HepG2 (cell line): ENCODE data around the gene SEC14L2. TPM values are rescaled to one million over a fixed set of nuclear protein-coding genes. Genes with fewer than 3 reads are reported as not detected.

Experiments used
- ATAC-seq: fragments of 200-7000 bp; cut with Tn5 transposase; 3 replicates; pipeline ENCODE4 v1.9.1; 2020; ENCODE audit warnings: mild to moderate bottlenecking, moderate library complexity
- BruUV-seq: library from RNA; stranded (reverse); fragments of 400-500 nt; replicated peaks from 2 replicates; lab custom pipeline; 2021; lab: Mats Ljungman, UMichigan
- CTCF ChIA-PET: fragments of 300-600 bp; formaldehyde crosslinking; extraction: SDS; loops from one replicate; lab custom pipeline; 2021; ENCODE audit warnings: low total read pairs, inconsistent platforms, low intra/inter-chr PET ratio; lab: Yijun Ruan, JAX
- POLR2A ChIA-PET: fragments of 350-600 bp; sonication (Branson Sonifier 250); formaldehyde crosslinking; loops from one replicate; lab custom pipeline; 2020; ENCODE audit warnings: antibody characterized with exemption, inconsistent platforms; lab: Yijun Ruan, JAX
- DNase-seq: peaks from one replicate; pipeline ENCODE4 v3.0.0-alpha.2; 2015; ENCODE audit warnings: low spot score
- FAIRE-seq: peaks from 3 replicates; lab custom pipeline; 2011; peaks lifted over from hg19 to GRCh38; lab: Jason Lieb, UNC
- H2AFZ ChIP-seq: one replicate; pipeline ENCODE4 v1.6.1; 2011; ENCODE audit warnings: low read length, inconsistent platforms
- H3K27ac ChIP-seq: fragments of 300-600 bp; 3 replicates; pipeline ENCODE4 v1.8.0; 2011; ENCODE audit warnings: mixed run types, mild to moderate bottlenecking, mixed read lengths, low read length, inconsistent platforms; ENCODE audit not compliant: insufficient read depth; ENCODE audit errors: extremely low read length
- H3K27me3 ChIP-seq, 2 experiments: fragments of 200-600 bp in 1 of 2; 2 replicates in 1 of 2; 3 replicates in 1 of 2; pipeline versions ENCODE4 v1.6.0 to v1.8.0; 2011; ENCODE audit warnings: low read length in 2 of 2, mild to moderate bottlenecking in 2 of 2, moderate library complexity in 2 of 2, inconsistent platforms in 1 of 2; ENCODE audit not compliant: insufficient read depth in 2 of 2, control insufficient read depth in 1 of 2
- H3K36me3 ChIP-seq, 2 experiments: fragments of 200-600 bp in 1 of 2; replicated peaks in 1 of 2; 2 replicates in 1 of 2; 3 replicates in 1 of 2; pipeline versions ENCODE4 v1.5.1 to v1.8.0; 2011; ENCODE audit warnings: low read length in 2 of 2, inconsistent platforms in 1 of 2; ENCODE audit not compliant: insufficient read depth in 2 of 2, control insufficient read depth in 1 of 2
- H3K4me1 ChIP-seq: 2 replicates; pipeline ENCODE4 v1.5.1; 2012; ENCODE audit warnings: low read length, inconsistent platforms; ENCODE audit not compliant: insufficient read depth
- H3K4me2 ChIP-seq: 2 replicates; pipeline ENCODE4 v1.6.0; 2011; ENCODE audit warnings: low read depth, low read length, inconsistent platforms
- H3K4me3 ChIP-seq, 3 experiments: fragments of 200-600 bp in 1 of 3; sonication (generic), shearing (Covaris generic) in 1 of 3; replicated peaks in 1 of 3; 2 replicates each; pipeline ENCODE4 v1.5.1; 2011 to 2016; ENCODE audit warnings: low read length in 3 of 3, inconsistent platforms in 2 of 3, low read depth in 2 of 3, mild to moderate bottlenecking in 2 of 3, control low read depth in 1 of 3, mixed read lengths in 1 of 3; ENCODE audit not compliant: insufficient read depth in 1 of 3
- H3K79me2 ChIP-seq: one replicate; pipeline ENCODE4 v1.6.1; 2011; ENCODE audit warnings: low read length, inconsistent platforms; ENCODE audit not compliant: insufficient read depth
- H3K9ac ChIP-seq: 2 replicates; pipeline ENCODE4 v1.6.0; 2011; ENCODE audit warnings: mild to moderate bottlenecking, low read depth, low read length, inconsistent platforms; ENCODE audit not compliant: insufficient read depth
- H3K9me3 ChIP-seq: 2 replicates; pipeline ENCODE4 v1.5.1; 2012; ENCODE audit warnings: mild to moderate bottlenecking, low read length
- H4K20me1 ChIP-seq: 2 replicates; pipeline ENCODE4 v1.6.0; 2011; ENCODE audit warnings: inconsistent platforms, mild to moderate bottlenecking, low read length, moderate library complexity; ENCODE audit not compliant: insufficient read depth
- CEBPZ ChIP-seq: IDR thresholded peaks from 2 replicates; pipeline ENCODE4 v1.6.1; 2012; ENCODE audit warnings: low read length, improper control_type of control experiment
- IRF2 ChIP-seq: IDR thresholded peaks from 2 replicates; pipeline ENCODE4 v1.6.1; 2018; ENCODE audit warnings: missing genetic modification reagents, missing compliant biosample characterization
- POLR2A ChIP-seq, 2 experiments: IDR thresholded peaks; 2 replicates each; pipeline ENCODE4 v1.6.1; 2011; ENCODE audit warnings: low read depth in 2 of 2, low read length in 2 of 2, mild to moderate bottlenecking in 1 of 2, moderate library complexity in 1 of 2; ENCODE audit not compliant: insufficient read depth in 1 of 2
- TIGD3 ChIP-seq: sonication (generic); formaldehyde crosslinking; IDR thresholded peaks from 2 replicates; pipeline ENCODE4 v1.5.1; 2020; ENCODE audit warnings: mild to moderate bottlenecking, missing genetic modification reagents, borderline replicate concordance
- WGBS: methylation state at CpG from one replicate; pipeline ENCODE4 v1.1.6; 2017; ENCODE audit warnings: low lambda C conversion rate; 5-methylcytosine and 5-hydroxymethylcytosine counted together
- in situ Hi-C: cut with HindIII; loops from 2 replicates; pipeline ENCODE4 v1.10.0; 2017; ENCODE audit warnings: low pct_unique_long_range_greater_than_20kb; ENCODE audit not compliant: extremely low pct_ligation_motif_present
- intact Hi-C: fragments of 100-400 bp; cut with micrococcal nuclease; formaldehyde crosslinking; loops from one replicate; pipeline ENCODE4 v1.10.0; 2022; ENCODE audit not compliant: unreplicated experiment
- polyA plus RNA-seq, 8 experiments: library from polyadenylated mRNA; depleted of rRNA in 3 of 8; stranded (reverse) in 7 of 8; unstranded in 1 of 8; fragments of >200 nt; fragmentation: Illumina TruSeq in 4 of 8; extraction: Trizol in 4 of 8; gene quantifications; 2 replicates each; pipeline versions ENCODE4 v1.2.1 to v1.2.3, GENCODE V29; 2011 to 2016; ENCODE audit warnings: low read depth in 4 of 8, missing spikeins in 1 of 8, mixed read lengths in 1 of 8; ENCODE audit not compliant: insufficient read depth in 1 of 8
- total RNA-seq, 5 experiments: library from RNA; depleted of rRNA; stranded (reverse); fragments of >200 nt; fragmentation: Illumina TruSeq; extraction: Trizol; gene quantifications; 2 replicates each; pipeline ENCODE4 v1.2.3, GENCODE V29; 2016; ENCODE audit warnings: low read depth in 1 of 5

Gene SEC14L2
- total and polyA plus RNA-seq, 2 of the 13 experiments (the other 11 are each of a cell fraction or from before 2014, with no cell fraction given), result 4.1 to 5.1 TPM

DNA sequence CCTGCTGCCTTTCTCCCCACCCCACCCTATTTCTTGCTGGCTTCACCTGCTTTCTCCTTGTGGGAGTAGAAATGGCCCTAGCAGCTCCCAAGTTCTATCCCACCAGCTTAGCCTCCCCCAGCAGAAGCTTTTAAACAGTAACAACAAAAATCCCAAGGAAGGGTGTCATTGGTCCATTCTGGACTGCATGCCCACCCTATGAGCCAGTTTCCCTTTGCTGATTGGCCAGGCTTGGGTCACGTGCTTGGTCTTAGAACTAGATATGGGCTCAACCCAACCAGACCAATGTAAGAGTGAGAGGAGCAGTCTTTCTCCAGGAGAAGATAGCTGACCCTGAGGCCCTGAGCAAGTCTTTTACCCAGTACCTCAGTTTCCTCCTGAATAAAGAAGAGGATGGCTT is 31.1 kb downstream of the SEC14L2 start (continued):
- TF ChIP-seq CEBPZ, result no peak
- no peak for TF ChIP-seq IRF2 (CRISPR knock-in tag)

- no peak overlapping the region for H2AFZ ChIP-seq
- intact Hi-C loops (no loop called here), in situ Hi-C loops (loop anchor here (5.0 kb wide), 1 partner anchor 38 kb away; no protein-coding TSS in a partner anchor)
- H3K36me3 ChIP-seq, result peaks cover 0 to 5% of the 10 kb centered on the region in 2 experiments; a peak in 2 of 5 replicates
- ChIA-PET POLR2A (no interaction called here), CTCF (no interaction called here)
- peaks cover 43% of the 10 kb centered on the region for H3K4me1 ChIP-seq
- DNase-seq, result no peak
- ATAC-seq, result no peak
- H3K4me2 ChIP-seq, result no peak overlapping the region
- no peak overlapping the region for H3K4me3 ChIP-seq
- no peaks in the 10 kb centered on the region for H3K9me3 ChIP-seq
- H3K79me2 ChIP-seq, result peaks cover 5% of the 10 kb centered on the region
- no peaks in the 10 kb centered on the region for H4K20me1 ChIP-seq
- 83% methylated on average over 4 of the region's 4 CpGs for WGBS
- BruUV-seq, result no TSS peak
- H3K27me3 ChIP-seq, result no peaks in the 10 kb centered on the region
- TF ChIP-seq POLR2A (IDR thresholded peaks at IDR 0.05; ENCODE audit: insufficient read depth in 1 of 2, low read depth in 2 of 2, low read length in 2 of 2) (0 out of 4 replicates have a peak, but pooled peaks of 1 of the 2 experiments have one; percentile 2), TIGD3 (CRISPR knock-in tag) (no peak)
- FAIRE-seq, result no peak
- H3K27ac ChIP-seq, result no peak overlapping the region
- no peak overlapping the region for H3K9ac ChIP-seq
These were observed 33.1 kb downstream of the SEC14L2 start for GRCh38 chr22:30429887-30430286.
